ENCODE results near the gene ZNF19.
A peak's percentile ranks its signal among the peaks of the same experiment; 100 is the strongest.
"Not testable (repeated sequence)": the region's sequence is repeated elsewhere in the genome, so short reads cannot be mapped to it uniquely, and the experiment has no call there.

ZNF19 gene

DNA sequence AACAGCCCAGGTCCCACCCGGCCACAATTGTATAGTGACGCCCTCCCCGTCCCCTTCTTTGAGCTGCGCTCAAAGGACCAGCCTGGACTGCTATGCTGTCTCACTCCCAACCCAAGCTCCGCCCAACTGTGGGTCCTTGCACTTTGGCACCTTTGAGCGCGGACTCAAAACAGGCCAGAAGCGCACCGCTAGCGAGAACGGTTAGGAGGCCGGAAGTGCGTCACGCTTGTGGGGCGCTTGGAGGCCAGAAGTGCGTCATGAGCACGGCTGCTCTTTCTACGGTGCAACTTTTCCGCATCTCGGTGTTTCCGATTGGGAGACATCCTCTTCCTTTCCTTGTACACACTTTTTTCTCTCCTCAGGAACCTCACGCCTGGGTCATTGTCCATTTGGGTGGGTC is at the start of gene ZNF19:
Gene ZNF19 (minus strand): TSS at position 203 of the 400 bp plus-strand sequence. CDS start 7,210 bp downstream, outside the sequence.
- no peak for DNase-seq

DNA sequence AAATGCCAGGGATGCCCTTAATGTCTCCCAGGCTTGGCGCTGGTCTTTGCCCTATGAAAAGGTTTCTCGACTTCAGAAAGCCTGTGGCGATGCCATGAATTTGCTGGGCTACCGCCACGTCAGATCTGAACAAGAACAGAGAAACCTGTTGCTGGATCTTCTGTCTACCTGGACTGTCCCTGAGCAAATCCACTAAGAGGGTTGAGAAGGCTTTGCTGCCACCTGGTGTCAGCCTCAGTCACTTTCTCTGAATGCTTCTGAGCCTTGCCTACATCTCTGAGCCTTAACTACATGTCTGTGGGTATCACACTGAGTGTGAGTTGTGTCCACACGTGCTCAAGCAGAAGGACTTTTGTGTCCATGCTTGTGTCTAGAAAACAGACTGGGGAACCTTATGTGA is 48.5 kb upstream of the ZNF19 start:
- no peak for DNase-seq

DNA sequence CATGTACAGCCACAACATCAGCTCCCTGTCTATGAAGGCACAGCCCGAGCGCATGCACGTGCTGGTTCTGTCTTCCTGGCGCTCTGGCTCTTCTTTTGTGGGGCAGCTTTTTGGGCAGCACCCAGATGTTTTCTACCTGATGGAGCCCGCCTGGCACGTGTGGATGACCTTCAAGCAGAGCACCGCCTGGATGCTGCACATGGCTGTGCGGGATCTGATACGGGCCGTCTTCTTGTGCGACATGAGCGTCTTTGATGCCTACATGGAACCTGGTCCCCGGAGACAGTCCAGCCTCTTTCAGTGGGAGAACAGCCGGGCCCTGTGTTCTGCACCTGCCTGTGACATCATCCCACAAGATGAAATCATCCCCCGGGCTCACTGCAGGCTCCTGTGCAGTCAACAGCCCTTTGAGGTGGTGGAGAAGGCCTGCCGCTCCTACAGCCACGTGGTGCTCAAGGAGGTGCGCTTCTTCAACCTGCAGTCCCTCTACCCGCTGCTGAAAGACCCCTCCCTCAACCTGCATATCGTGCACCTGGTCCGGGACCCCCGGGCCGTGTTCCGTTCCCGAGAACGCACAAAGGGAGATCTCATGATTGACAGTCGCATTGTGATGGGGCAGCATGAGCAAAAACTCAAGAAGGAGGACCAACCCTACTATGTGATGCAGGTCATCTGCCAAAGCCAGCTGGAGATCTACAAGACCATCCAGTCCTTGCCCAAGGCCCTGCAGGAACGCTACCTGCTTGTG is 47.8 kb upstream of the ZNF19 start:
- no peak for DNase-seq

DNA sequence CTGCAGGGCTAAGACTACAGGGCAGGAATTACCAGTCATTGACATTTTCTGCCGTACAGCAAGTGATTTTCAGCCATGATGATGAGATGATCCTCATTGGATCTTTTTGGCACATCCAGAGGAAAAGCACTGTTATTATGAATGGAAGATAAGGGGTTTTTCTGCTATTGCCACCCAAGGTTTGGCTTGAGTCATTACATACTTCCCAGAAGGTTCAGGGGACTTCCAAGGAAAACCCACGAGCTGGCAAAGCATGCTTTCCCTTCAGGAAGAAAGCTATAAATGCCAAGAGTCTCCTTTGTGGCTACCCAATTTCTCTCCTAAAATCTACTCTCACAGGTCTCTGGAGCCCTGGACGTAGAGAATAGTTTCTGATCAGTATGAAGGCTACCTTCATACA is 43.2 kb upstream of the ZNF19 start:
- no peak for DNase-seq

DNA sequence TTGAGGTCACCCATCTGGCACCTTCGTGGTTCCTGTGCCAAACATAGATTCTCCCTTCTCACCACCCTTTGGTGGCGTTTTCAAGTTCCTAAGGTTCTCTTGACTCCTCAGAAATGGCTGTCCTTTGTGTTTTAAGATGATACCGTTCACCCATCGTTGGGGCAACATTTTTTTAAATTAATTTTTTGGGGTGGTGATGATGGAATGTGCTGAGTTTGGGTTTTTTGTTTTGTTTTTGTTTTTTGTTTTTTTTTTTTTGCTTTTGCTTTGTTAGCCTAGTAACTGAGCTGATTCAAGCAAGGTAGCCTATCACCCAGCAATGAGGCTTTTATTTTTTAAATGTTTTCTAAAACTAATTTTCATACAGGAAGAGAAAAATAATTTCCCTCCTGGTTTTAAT is 39.7 kb upstream of the ZNF19 start:
- no peak for DNase-seq

DNA sequence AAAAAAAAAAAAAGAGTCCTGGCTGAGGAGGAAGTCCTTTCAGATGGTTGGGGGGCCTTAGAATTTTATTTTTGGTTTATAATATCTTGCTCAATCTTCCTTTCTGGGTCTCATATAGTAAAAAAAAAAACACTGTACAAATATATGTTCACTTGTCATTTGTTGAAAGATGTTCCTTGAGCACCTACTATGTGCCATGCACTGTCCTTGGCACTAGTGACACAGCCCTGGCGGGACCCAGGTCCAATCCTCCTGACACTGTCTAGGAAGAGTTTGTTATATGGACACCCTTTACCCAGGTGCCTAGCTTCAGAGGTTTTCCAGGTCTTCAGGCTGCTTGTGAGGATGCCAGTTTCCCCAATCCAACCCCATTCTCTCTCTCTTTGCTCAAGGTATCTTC is 39.1 kb upstream of the ZNF19 start:
- no peak for DNase-seq

DNA sequence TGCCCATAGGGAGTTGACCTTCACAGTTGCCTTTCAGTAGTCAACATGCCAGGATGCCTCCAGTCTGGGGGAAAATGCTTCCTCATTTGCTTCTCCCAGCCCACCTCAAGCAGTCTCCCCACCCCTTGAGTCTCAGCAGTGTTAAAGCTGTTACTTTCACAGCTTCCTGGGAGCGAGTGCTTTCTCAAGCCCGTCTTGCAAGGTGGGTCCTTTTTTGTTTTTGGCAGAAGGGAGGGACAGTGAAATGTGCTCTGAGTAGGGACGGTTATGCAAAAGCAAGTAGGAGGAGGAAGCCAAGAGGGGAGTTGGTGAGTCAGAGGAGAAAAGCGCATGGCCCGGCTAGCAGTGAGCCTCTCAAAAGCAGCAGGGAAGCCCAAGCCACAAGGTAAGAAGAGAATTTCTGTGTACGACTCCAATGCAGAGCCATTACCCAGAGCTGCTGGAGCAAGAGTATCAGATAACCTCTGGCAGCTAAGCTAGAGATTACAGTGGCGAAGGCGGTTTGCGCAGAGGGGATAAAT is 37.0 kb upstream of the ZNF19 start, which contains the start of gene CHST4:
Gene CHST4 (plus strand): TSS at position 316 of the 521 bp plus-strand sequence. CDS start 10,252 bp downstream, outside the sequence.
- no peak for DNase-seq

DNA sequence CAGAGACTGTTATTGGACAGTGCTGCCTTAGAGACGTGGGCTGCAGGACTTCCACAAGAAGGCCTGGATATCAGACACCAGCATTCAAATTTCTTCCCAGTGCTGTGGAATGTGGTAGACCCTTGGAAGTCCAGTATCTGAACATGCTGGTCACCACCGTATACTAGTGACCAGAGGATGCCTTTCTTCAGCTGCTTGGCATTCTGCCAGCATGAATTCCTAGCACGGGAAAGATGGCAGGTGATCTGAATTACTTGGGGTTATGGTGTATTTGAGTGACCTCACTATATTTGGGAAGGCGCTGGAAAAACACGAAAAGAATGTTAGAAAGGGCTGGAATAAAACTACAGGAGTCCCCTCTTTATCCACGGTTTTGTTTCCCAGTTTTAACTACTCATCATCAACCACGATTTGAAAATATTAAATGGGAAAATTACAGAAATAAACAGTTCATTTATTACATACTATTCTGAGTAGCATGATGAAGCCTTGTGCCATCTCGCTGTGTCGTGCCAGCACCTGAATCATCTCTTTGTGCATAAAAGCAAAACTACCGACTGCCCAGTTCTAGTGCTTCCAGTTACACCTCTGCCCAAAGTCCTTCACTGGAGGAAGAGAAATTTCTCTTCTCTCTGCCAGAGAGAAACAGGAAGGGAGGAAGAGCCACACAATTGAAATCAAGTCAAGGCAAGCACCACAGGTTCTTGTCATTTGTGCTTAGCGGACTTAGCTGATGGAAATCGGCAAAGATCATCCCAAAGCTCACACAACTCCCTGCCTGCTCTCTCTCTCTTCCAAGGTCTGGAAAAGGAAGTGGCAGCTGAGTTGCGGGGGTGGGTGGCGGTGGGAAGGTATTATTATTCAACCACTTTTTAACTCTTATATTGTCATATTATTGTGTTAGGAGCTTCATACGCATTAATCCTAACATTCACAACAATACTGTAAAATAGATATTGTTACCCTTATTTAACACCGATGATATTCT is 35.7 kb upstream of the ZNF19 start:
- DNase-seq: no peak

DNA sequence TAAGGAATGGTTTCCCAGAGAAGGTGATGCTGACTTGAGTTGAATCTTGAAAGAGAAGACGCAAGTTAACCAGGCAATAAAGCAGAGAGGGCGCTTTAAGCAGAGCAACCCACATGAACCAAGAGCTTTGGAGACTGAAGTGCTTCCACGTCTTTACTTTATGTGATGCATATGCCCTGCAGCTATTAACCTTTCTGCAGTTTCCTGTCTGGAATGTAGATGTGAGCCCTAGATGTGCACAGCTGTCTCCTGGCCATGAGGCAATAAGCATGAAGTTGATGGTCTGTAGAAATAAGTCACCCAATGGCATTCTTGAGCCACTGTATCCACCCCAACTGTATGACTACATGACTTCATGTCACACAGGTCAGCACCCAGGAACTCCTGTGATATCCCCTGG is 31.4 kb upstream of the ZNF19 start:
- DNase-seq: no peak

DNA sequence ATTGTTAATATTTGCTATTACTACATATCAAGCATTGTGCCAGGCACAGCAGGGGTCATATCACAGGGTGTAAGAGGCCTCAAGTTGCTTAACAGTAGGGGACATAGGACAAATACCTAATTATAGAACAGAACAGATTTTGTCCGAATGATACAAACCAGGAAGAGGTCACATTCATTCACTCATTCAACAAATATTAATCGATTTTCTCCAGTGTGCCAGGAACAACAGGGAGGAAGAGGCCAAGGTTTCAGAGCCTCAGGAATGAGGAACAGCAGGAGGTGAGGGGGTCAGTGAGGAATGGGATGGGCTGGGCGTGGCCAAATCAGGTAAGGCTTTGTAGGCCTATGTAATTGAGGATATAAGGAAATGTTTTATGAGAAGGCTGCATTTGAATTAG is 25.9 kb upstream of the ZNF19 start:
- no peak for DNase-seq

DNA sequence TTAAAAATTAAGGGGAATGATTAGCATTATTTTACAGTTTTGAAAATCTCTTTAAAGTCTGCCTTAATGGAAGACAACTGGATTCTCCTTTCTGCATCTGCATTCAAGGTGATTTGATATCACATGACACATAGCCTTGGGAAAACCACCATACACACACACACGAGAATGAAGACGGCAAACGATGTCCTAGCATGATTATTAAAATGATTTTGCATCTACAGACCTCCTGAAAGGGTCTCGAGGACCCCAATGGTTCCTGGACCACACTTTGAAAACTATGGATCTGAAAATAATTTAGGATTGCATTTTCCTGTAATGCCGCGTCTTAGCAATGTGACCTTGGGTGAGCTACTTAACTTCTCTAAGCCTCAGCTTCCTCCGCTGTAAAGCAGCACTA is 25.4 kb upstream of the ZNF19 start:
- DNase-seq: no peak

DNA sequence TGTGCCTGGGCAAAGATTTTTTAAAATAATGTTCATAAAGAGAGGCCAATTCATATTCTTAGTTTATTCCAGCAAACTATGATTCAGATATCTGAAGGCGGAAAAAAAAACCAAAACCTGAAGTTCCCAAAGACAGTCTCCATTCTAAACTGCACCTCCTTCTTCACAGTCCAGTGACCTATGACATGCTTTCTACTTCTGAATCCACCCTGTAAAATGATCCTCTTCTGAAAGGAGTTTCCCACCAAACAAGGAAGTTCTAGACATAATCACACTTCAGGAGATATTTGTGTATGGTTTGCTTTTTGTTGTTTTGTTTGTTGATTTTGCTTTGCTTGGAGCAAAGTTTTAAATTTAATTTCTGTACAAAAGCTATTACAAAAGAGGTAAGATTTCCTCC is 24.2 kb upstream of the ZNF19 start:
- DNase-seq: no peak

DNA sequence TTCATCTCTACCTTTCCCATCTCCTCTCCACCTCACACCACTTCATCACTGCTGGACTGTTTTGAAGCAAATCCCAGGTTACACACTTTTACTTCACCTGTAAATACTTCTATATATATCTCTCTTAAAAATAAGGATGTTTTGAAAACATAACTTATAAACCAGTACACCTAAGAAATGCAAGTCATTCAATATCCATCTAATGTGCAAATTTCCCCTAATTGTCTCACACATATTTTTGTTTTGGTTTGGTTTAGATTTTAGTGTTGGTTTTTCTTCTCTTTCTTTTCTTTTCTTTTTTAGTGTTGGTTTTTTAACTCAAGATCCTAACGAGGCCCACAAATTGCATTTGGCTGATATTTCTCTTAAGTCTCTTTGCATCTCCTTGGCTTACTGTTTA is 17.9 kb upstream of the ZNF19 start:
- no peak for DNase-seq

DNA sequence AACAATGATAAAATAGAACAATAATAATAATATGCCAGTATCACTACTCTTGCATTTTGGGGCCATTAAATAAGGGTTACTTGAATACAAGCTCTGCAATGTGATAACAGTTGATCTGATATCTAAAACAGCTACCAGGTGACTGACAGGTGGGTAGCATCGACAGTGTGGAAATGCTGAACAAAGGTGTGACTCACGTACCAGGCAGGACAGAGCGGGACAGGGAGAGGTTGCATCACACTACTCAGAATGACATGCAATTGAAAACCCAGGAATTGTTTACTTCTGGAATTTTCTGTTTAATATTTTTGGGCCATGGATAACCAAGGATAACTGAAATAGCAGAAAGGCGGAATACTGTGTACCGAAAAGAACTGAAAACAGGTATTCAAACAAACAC is 15.8 kb upstream of the ZNF19 start:
- no peak for DNase-seq

DNA sequence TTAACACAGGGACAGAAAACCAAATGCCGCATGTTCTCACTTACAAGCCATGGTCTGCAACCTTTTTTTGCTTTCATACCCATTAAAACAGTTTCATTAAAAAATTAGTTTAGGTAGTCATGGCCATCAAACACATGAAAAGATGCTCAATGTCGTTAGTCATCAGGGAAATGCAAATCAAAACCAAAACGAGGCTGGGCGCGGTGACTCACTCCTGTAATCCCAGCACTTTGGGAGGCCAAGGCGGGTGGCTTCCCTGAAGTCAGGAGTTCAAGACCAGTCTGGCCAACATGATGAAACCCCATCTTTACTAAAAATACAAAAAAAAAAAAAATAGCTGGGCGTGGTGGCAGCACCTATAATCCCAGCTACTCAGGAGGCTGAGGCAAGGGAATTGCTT is 14.9 kb upstream of the ZNF19 start:
- DNase-seq: not testable (repeated sequence)

DNA sequence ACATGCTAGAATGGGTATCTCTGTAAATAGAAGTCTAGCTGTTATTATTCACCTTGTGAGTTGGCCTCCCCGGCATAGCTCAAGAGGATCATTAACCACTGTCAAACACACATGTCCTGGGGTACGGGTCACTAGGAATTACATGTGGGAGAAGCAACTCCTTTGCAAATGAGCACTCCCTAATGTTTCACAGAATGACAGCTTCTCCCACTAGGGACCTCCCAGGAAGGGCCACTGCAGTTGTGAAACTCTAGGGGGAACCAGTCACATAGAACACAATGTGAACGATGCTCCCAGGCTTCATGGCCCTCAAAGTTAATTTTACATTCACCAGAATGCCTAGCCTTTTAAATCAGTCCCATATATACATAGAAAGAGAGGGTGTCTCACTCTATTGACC is 12.4 kb upstream of the ZNF19 start:
- no peak for DNase-seq

DNA sequence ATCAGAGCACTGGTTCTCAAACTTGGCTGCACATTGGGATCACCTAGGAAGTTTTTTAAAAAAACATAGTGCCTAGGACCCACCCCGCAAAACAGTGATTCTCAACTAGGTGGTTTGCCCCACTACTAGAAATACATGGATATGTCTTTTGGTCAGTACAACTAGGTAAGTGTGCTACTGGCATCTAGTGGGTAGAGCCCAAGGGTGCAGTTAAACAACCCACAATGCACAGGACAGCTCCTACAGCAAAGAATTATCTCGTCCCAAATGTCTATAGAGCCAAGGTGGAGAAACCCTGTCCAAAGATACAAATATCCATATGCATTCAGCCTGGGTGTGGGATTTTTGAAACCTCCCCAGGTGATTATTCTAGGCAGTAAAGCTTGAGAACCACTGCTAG is 11.8 kb upstream of the ZNF19 start:
- no peak for DNase-seq

DNA sequence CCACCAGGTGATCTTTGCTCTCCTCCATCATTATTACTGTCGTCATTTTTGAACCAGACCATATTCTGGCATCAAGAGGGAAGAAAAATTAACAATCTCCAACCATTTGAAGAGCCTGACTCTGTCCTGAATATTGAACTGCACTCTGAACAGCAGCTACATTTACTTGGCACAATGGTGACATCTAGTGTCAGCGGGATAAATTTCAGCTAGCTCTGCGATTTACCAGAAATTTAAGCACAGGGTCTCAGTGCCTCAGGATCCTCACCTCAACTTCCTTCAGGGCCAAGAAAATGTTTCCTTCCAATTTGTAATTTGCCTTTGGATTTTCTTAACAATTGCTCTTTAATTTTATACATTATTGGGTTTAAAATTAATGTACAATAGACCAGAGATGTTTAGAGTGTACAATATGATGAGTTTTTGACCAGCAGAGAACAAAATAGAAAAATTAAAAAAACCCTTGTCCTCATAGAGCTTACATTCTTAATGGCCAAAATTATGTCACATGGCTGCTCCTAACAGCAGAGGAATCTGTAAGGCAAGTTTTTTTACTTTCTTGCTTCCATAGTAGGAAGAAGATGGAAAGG is 10.7 kb upstream of the ZNF19 start:
- DNase-seq: peak; percentile 12

DNA sequence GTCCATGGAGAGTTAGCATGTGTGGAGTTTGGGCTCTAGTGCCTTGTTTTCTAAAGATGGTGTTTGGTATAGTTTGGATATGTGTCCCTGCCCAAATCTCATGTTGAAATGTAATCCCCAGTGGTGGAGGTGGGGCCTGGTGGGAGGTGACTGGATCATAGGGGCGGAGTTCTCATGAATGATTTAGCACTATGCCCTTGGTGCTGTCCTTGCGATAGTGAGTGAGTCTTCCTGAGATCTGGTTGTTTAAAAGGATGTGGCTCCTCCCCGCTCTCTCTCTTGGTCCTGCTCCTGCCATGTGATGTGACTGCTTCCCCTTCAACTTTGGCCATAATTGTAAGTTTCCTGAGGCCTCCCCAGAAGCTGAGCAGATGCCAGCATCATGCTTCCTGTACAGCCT is 8.9 kb upstream of the ZNF19 start:
- no peak for DNase-seq

DNA sequence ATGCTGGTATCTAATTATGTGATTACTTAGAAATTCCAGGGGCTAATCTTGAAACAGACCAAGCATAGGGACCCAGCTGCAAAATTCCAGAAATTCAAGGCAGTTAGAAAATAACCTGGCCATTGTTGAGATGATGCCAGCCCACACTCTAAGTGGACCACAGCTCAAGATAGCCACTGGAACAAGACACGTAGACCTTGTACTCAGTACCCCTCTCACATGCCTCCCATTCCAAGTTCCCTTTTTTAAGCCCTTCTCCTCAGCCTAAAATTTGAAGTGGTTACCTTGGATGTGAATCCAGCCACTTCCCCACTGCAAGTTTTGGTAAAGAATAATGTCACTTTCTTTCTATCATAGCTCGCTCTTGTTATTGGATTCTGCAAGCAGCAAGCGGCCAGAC is 4.1 kb upstream of the ZNF19 start:
- DNase-seq: no peak

DNA sequence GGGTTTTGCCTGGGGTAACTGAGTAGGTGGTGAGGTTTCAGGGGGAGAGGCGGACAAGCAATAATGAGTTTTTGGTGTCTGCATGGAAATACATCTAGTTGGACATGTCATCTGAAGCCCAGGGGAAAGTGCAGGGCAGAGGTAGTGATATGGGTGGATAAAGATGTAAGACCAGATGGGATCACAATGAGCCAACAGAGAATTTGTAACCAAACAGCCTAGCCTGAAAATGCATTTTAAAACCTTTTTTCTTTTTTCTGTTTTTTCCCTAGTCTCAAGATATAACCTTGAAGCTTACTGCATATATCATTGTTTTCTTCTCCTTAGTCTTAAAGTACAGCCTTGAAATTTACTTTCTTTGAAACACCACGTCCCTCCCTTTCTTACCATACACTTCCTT is 3.7 kb upstream of the ZNF19 start:
- no peak for DNase-seq

DNA sequence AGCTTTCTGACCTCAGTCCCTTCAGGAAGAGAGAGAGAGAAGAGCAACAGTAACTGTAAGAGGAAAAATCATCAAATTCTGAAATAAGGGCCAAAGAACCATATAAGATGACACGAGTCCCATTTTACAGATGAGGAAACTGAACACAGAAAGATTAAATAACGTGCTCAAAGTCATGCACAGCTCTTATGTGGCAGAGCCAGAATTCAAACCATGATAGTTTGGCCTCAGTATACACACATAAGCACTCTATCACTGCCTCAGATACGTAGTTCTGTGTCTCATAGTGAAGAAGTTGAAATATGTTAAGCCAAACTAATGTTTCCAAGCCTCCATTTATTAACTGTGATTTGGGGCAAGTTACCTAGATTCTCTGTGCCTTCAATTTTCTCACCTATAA is 1.9 kb upstream of the ZNF19 start:
- no peak for DNase-seq

DNA sequence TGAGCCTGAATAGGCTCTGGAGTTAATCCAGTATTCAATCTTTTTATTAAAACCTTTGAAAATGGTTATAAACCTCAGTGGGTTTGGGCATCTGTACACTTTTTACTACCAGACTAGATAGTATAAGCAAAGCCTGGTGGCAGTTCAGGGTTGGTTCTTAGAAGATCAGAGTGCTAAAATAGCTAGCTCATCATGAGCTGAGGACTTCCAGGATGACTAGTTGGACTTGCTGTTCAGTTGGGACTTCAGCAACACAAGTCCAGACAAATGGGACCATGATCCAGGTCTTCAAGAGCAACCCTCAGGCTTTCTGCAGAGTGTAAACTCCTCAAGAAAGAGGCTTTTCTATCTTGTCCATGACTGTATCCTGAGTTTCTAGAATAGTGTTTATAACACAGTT is 1.2 kb upstream of the ZNF19 start:
- DNase-seq: no peak
